Sigmoid colon (tissue), 7 donors: ENCODE results near the gene SIRPB2. TPM values are rescaled to one million over a fixed set of nuclear protein-coding genes. Genes with fewer than 3 reads are reported as not detected.

Source experiments
- DNase-seq: peaks from one replicate; pipeline ENCODE4 v3.0.0-alpha.2; 2019
- H3K27ac ChIP-seq, 4 donors: fragments of 200-600 bp; sonication (generic); one replicate each; pipeline ENCODE4 v1.5.1; 2016 to 2019; ENCODE audit warnings: mild to moderate bottlenecking in 1 of 4
- H3K27me3 ChIP-seq, 3 donors: fragments of 200-600 bp; sonication (generic); one replicate each; pipeline ENCODE4 v1.5.1; 2019; ENCODE audit warnings: mild to moderate bottlenecking in 1 of 3
- H3K36me3 ChIP-seq, 4 donors: fragments of 200-600 bp; sonication (generic); one replicate each; pipeline ENCODE4 v1.5.1; 2016 to 2019
- H3K4me1 ChIP-seq, 4 donors: fragments of 200-600 bp; sonication (generic); one replicate each; pipeline ENCODE4 v1.5.1; 2017 to 2019
- H3K4me3 ChIP-seq, 4 donors: fragments of 200-600 bp; sonication (generic); one replicate each; pipeline ENCODE4 v1.5.1; 2017 to 2019; ENCODE audit warnings: mild to moderate bottlenecking in 2 of 4, moderate library complexity in 1 of 4
- H3K9me3 ChIP-seq, 4 donors: fragments of 200-600 bp in 3 of 4; sonication (generic) in 3 of 4; one replicate each; pipeline versions ENCODE4 v1.5.1 to v1.6.1; 2013 to 2019
- EP300 ChIP-seq, 4 donors: sonication (generic); formaldehyde crosslinking; IDR thresholded peaks; one replicate each; pipeline ENCODE4 v1.6.1; 2017; ENCODE audit warnings: antibody characterized with exemption in 4 of 4
- POLR2A ChIP-seq, 2 donors: fragments of 450-650 bp; IDR thresholded peaks; one replicate each; pipeline ENCODE4 v1.6.1; 2016; ENCODE audit warnings: antibody characterized with exemption in 2 of 2, mild to moderate bottlenecking in 2 of 2, moderate library complexity in 2 of 2
- POLR2AphosphoS5 ChIP-seq, 4 donors: sonication (generic); formaldehyde crosslinking; IDR thresholded peaks; one replicate each; pipeline ENCODE4 v1.6.1; 2017; ENCODE audit warnings: antibody characterized with exemption in 4 of 4
- WGBS, 2 donors: extraction: QIAGEN DNeasy Blood & Tissue Kit; methylation state at CpG; one replicate each; pipeline ENCODE4 v1.1.7; 2013; 5-methylcytosine and 5-hydroxymethylcytosine counted together
- intact Hi-C: fragments of 100-400 bp; cut with DNase I; formaldehyde crosslinking; loops from one replicate; pipeline ENCODE4 v1.15.1; 2023
- polyA plus RNA-seq, 3 donors: library from polyadenylated mRNA; stranded (reverse); fragments of 200-250 nt; gene quantifications; one replicate each; pipeline ENCODE4 v1.2.3, GENCODE V29; 2013
- total RNA-seq, 4 donors: library from RNA; depleted of rRNA; stranded (reverse); fragments of >200 nt; gene quantifications; one replicate each; pipeline ENCODE4 v1.1.0, GENCODE V29; 2016
- TF ChIP-seq, protein P1 (sequence below), 4 experiments: fragments of 450-650 bp in 3 of 4; fragments of 200-600 bp in 1 of 4; IDR thresholded peaks; one replicate each; pipeline ENCODE4 v1.5.1; 2016 to 2019; ENCODE audit warnings: antibody characterized with exemption in 4 of 4, mild to moderate bottlenecking in 3 of 4, moderate library complexity in 2 of 4
- donor health status: healthy with polysubstance abuse.
- donor health status: Bipolar disorder and iron deficiency.
- donor health status: healthy.

The SIRPB2 gene
- total and polyA plus RNA-seq, 7 donors: 1.2 to 10.2 (median 6.6) TPM

- H3K4me1 ChIP-seq: no peaks in the 10 kb centered on the region
- H3K27ac ChIP-seq: no peak overlapping the region
- intact Hi-C loops: no loop called here
- TF ChIP-seq EP300 (IDR thresholded peaks at IDR 0.05): no peak
- TF ChIP-seq, protein P1, sequence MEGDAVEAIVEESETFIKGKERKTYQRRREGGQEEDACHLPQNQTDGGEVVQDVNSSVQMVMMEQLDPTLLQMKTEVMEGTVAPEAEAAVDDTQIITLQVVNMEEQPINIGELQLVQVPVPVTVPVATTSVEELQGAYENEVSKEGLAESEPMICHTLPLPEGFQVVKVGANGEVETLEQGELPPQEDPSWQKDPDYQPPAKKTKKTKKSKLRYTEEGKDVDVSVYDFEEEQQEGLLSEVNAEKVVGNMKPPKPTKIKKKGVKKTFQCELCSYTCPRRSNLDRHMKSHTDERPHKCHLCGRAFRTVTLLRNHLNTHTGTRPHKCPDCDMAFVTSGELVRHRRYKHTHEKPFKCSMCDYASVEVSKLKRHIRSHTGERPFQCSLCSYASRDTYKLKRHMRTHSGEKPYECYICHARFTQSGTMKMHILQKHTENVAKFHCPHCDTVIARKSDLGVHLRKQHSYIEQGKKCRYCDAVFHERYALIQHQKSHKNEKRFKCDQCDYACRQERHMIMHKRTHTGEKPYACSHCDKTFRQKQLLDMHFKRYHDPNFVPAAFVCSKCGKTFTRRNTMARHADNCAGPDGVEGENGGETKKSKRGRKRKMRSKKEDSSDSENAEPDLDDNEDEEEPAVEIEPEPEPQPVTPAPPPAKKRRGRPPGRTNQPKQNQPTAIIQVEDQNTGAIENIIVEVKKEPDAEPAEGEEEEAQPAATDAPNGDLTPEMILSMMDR (IDR thresholded peaks at IDR 0.05): no peak
- TF ChIP-seq POLR2A (IDR thresholded peaks at IDR 0.05): no peak
- TF ChIP-seq POLR2AphosphoS5 (IDR thresholded peaks at IDR 0.05): no peak
- H3K9me3 ChIP-seq: no peaks in the 10 kb centered on the region
- no peaks in the 10 kb centered on the region for H3K36me3 ChIP-seq
- no peak for DNase-seq
- 23 to 27% methylated on average over 9 of the region's 9 CpGs for WGBS, 2 donors
- peaks cover 0 to 7% (median 0%) of the 10 kb centered on the region in 3 donors for H3K27me3 ChIP-seq
- H3K4me3 ChIP-seq: no peak overlapping the region
Measured at GRCh38 chr20:1509237-1509636, 18.0 kb upstream of the SIRPB2 start.

GRCh38 chr20:1508574-1508973 is 17.4 kb upstream of the SIRPB2 start:
- no peak for DNase-seq
- intact Hi-C loops: no loop called here
- H3K27me3 ChIP-seq: peaks cover 0 to 7% (median 0%) of the 10 kb centered on the region in 3 donors
- no peaks in the 10 kb centered on the region for H3K4me1 ChIP-seq
- H3K36me3 ChIP-seq: no peaks in the 10 kb centered on the region
- H3K4me3 ChIP-seq: no peak overlapping the region
- H3K27ac ChIP-seq: no peak overlapping the region
- TF ChIP-seq POLR2A (IDR thresholded peaks at IDR 0.05) (no peak), EP300 (IDR thresholded peaks at IDR 0.05) (no peak), POLR2AphosphoS5 (IDR thresholded peaks at IDR 0.05) (no peak)
- TF ChIP-seq, protein P1 (IDR thresholded peaks at IDR 0.05): no peak
- H3K9me3 ChIP-seq: no peaks in the 10 kb centered on the region

DNA sequence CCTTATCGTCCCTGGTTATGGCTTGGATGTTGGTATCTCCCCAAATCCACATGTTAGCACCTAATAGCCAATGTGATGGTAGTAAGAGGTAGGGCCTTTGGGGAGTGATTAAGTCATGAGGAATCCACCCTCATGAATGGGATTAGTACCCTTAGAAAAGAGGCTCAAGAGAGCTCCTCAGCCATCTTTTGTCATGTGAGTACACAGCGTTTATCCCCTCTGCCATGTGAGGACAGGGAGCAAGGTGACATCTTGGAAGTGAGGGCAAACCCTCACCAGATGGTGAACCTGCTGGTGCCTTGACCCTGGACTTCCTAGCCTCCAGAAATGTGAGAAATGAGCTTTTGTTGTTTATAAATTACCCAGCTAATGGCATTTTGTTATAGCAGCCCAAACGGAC is 16.1 kb upstream of the SIRPB2 start:
- H3K27ac ChIP-seq: no peak overlapping the region
- H3K27me3 ChIP-seq: peaks cover 0 to 6% (median 0%) of the 10 kb centered on the region in 3 donors
- H3K4me3 ChIP-seq: no peak overlapping the region
- no peaks in the 10 kb centered on the region for H3K4me1 ChIP-seq
- DNase-seq: no peak
- intact Hi-C loops: no loop called here
- WGBS, 2 donors: 80 to 86% methylated on average over 3 of the region's 3 CpGs
- no peaks in the 10 kb centered on the region for H3K36me3 ChIP-seq
- no peaks in the 10 kb centered on the region for H3K9me3 ChIP-seq
- TF ChIP-seq POLR2A (IDR thresholded peaks at IDR 0.05) (no peak), POLR2AphosphoS5 (IDR thresholded peaks at IDR 0.05) (no peak), EP300 (IDR thresholded peaks at IDR 0.05) (no peak)
- TF ChIP-seq, protein P1 (IDR thresholded peaks at IDR 0.05): no peak

DNA sequence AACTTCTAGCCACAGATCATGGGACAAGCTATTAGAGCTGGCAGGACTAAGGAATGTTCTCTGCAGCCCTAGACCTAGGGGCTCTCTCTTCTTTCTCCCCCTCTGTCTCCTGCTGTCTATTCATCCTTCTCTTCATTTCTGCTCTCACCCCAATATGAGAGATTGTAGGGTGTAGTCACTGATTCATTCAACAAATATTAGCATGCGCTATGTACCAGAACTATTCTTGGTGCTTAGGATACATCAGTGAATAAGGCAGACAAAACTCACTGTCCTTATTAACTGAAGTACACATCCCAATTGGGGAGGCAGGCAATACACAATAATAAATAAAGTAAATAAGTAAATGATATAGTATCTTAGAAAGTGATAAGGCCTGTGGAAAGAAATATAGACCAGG is 14.7 kb upstream of the SIRPB2 start:
- TF ChIP-seq, protein P1 (IDR thresholded peaks at IDR 0.05): no peak
- TF ChIP-seq POLR2A (IDR thresholded peaks at IDR 0.05) (no peak), EP300 (IDR thresholded peaks at IDR 0.05) (no peak), POLR2AphosphoS5 (IDR thresholded peaks at IDR 0.05) (no peak)
- Histone ChIP-seq H3K4me1 (no peaks in the 10 kb centered on the region), H3K27me3 (peaks cover 0 to 5% (median 0%) of the 10 kb centered on the region in 3 donors), H3K27ac (no peak overlapping the region), H3K36me3 (no peaks in the 10 kb centered on the region), H3K9me3 (no peaks in the 10 kb centered on the region), H3K4me3 (no peak overlapping the region)
- intact Hi-C loops: no loop called here
- DNase-seq: no peak
- WGBS, 2 donors: 64 to 70% methylated on average over 1 of the region's 1 CpG

- intact Hi-C loops: no loop called here
- Histone ChIP-seq H3K9me3 (no peaks in the 10 kb centered on the region), H3K4me3 (no peak overlapping the region), H3K4me1 (no peaks in the 10 kb centered on the region), H3K27me3 (peaks cover 0 to 5% (median 0%) of the 10 kb centered on the region in 3 donors), H3K36me3 (no peaks in the 10 kb centered on the region), H3K27ac (no peak overlapping the region)
- no peak for DNase-seq
- WGBS, 2 donors: 76 to 83% methylated on average over 3 of the region's 3 CpGs
- TF ChIP-seq POLR2A (IDR thresholded peaks at IDR 0.05): no peak
Measured at GRCh38 chr20:1505361-1505760, 14.1 kb upstream of the SIRPB2 start.
